Thyroid gland (tissue), 4 donors: Measurements from ENCODE around the gene SLC35E1. TPM values are rescaled to one million over a fixed set of nuclear protein-coding genes. Genes with fewer than 3 reads are reported as not detected.

ENCODE experiments used
- DNase-seq, 2 donors: peaks; one replicate each; pipeline ENCODE4 v3.0.0-alpha.2; 2019
- H3K27ac ChIP-seq, 3 donors: fragments of 200-600 bp; sonication (generic); 1 replicate in 2 of 3; 2 replicates in 1 of 3; pipeline ENCODE4 v1.5.1; 2016 to 2019; ENCODE audit warnings: mild to moderate bottlenecking in 1 of 3, moderate library complexity in 1 of 3
- H3K27me3 ChIP-seq: fragments of 200-600 bp; sonication (generic); one replicate; pipeline ENCODE4 v1.5.1; 2019
- H3K36me3 ChIP-seq, 2 donors: fragments of 200-600 bp; sonication (generic); one replicate each; pipeline ENCODE4 v1.5.1; 2016 to 2019
- H3K4me1 ChIP-seq, 2 donors: fragments of 200-600 bp; sonication (generic); one replicate each; pipeline ENCODE4 v1.5.1; 2017 to 2019
- H3K4me3 ChIP-seq, 3 donors: fragments of 200-600 bp; sonication (generic); replicated peaks in 1 of 3; 1 replicate in 2 of 3; 2 replicates in 1 of 3; pipeline ENCODE4 v1.5.1; 2016; ENCODE audit warnings: mild to moderate bottlenecking in 1 of 3
- H3K9me3 ChIP-seq: fragments of 200-600 bp; sonication (generic); one replicate; pipeline ENCODE4 v1.5.1; 2017
- POLR2A ChIP-seq, 2 donors: fragments of 450-650 bp; IDR thresholded peaks; one replicate each; pipeline ENCODE4 v1.6.1; 2017; ENCODE audit warnings: antibody characterized with exemption in 2 of 2, mild to moderate bottlenecking in 2 of 2, moderate library complexity in 1 of 2
- WGBS, 2 donors: methylation state at CpG; one replicate each; pipeline ENCODE4 v1.1.5; 2017; 5-methylcytosine and 5-hydroxymethylcytosine counted together
- intact Hi-C: fragments of 100-400 bp; cut with DNase I; formaldehyde crosslinking; loops from one replicate; pipeline ENCODE4 v1.15.1; 2023
- total RNA-seq, 4 donors: library from RNA; depleted of rRNA; stranded (reverse); fragments of >200 nt; gene quantifications; one replicate each; pipeline ENCODE4 v1.2.3, GENCODE V29; 2016
- TF ChIP-seq, protein P1 (sequence below), 6 experiments: fragments of 200-600 bp in 3 of 6; fragments of 450-650 bp in 3 of 6; sonication (generic) in 3 of 6; IDR thresholded peaks; one replicate each; pipeline ENCODE4 v1.5.1; 2016 to 2019; ENCODE audit warnings: antibody characterized with exemption in 6 of 6, mild to moderate bottlenecking in 2 of 6, inconsistent platforms in 1 of 6, moderate library complexity in 1 of 6

SLC35E1 gene
- total RNA-seq, 4 donors from 2014 or later = 33.3 to 49.3 (median 38.6) TPM

DNA sequence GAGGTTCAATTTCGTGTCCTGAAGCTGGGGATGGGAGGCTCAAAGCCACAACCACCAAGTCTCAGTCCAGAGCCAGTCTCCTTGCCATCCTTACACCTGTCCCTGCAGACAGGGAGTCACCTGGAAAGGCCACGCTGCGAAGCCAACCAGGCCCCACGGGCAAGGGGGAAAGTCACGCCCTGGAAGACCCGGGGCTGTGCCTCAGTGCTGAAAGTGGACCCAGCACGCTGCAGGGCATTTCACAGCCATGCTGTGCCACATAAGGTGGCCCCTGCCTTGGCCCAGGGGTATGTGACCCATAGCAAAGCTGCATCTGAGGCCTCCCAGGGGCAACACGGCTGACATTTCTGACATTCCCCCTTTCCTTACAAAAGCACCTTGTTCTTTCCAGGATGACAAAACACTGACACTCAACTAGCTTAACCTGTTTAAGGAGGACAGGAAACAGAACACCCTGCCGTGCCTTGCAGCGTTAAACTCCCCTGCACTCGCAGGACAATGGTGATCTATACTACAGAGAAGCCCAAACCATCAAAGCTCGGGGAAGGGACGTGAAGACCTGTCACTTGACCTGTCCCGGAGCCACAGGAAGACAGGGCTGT, 44.8 kb downstream of the SLC35E1 start:
- Histone ChIP-seq H3K4me3 (no peak overlapping the region), H3K27me3 (no peaks in the 10 kb centered on the region), H3K9me3 (no peaks in the 10 kb centered on the region), H3K27ac (no peak overlapping the region), H3K4me1 (no peaks in the 10 kb centered on the region), H3K36me3 (peaks cover 90 to 95% of the 10 kb centered on the region in 2 donors)
- 78 to 81% methylated on average over 12 to 14 of the region's 14 CpGs for WGBS, 2 donors
- no peak for DNase-seq
- intact Hi-C loops = no loop called here
- no peak for TF ChIP-seq POLR2A (IDR thresholded peaks at IDR 0.05)
- TF ChIP-seq, protein P1, sequence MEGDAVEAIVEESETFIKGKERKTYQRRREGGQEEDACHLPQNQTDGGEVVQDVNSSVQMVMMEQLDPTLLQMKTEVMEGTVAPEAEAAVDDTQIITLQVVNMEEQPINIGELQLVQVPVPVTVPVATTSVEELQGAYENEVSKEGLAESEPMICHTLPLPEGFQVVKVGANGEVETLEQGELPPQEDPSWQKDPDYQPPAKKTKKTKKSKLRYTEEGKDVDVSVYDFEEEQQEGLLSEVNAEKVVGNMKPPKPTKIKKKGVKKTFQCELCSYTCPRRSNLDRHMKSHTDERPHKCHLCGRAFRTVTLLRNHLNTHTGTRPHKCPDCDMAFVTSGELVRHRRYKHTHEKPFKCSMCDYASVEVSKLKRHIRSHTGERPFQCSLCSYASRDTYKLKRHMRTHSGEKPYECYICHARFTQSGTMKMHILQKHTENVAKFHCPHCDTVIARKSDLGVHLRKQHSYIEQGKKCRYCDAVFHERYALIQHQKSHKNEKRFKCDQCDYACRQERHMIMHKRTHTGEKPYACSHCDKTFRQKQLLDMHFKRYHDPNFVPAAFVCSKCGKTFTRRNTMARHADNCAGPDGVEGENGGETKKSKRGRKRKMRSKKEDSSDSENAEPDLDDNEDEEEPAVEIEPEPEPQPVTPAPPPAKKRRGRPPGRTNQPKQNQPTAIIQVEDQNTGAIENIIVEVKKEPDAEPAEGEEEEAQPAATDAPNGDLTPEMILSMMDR (IDR thresholded peaks at IDR 0.05) = no peak

DNA sequence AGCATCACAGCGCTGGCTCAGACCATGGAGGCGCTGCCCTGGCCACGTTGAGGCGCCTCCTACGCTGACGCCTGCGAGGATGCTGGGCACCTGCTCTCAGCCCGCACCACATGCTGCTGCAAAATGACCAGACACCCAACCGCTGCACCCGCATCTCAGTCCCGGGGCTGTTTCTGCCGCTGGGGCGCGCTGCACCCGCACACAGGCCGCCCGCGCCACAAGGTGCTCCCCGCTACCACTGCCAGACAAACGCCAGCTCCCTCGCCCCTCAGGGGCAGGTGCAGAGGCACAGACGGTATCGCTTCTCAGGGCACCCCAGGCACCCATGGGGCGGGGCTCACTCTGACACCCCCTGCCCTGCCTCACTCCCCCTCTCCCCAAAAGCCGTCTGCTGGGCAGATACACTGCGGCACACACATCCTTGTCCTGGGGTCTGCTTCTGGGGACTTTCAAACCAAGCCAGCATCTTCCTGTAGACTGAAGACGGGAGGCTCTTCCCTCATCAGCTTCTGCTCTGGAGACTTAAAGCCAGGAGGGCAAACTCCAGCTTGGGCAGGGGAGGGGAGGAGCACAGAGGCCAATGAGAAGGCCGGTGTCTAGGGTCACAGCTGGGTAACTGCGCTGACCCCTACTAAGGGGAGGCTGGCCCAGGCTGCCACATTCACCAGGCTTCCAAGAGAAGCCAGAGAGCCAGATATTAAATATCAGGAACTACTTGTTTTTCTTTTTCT, 46.3 kb downstream of the SLC35E1 start:
- Histone ChIP-seq H3K4me3 (no peak overlapping the region), H3K36me3 (peaks cover 87 to 91% of the 10 kb centered on the region in 2 donors), H3K9me3 (no peaks in the 10 kb centered on the region), H3K4me1 (no peaks in the 10 kb centered on the region), H3K27me3 (no peaks in the 10 kb centered on the region), H3K27ac (no peak overlapping the region)
- no peak for DNase-seq
- 94 to 98% methylated on average over 20 of the region's 29 CpGs for WGBS, 2 donors
- TF ChIP-seq POLR2A (IDR thresholded peaks at IDR 0.05) = no peak
- TF ChIP-seq, protein P1 (IDR thresholded peaks at IDR 0.05) = no peak
- intact Hi-C loops = no loop called here

DNA sequence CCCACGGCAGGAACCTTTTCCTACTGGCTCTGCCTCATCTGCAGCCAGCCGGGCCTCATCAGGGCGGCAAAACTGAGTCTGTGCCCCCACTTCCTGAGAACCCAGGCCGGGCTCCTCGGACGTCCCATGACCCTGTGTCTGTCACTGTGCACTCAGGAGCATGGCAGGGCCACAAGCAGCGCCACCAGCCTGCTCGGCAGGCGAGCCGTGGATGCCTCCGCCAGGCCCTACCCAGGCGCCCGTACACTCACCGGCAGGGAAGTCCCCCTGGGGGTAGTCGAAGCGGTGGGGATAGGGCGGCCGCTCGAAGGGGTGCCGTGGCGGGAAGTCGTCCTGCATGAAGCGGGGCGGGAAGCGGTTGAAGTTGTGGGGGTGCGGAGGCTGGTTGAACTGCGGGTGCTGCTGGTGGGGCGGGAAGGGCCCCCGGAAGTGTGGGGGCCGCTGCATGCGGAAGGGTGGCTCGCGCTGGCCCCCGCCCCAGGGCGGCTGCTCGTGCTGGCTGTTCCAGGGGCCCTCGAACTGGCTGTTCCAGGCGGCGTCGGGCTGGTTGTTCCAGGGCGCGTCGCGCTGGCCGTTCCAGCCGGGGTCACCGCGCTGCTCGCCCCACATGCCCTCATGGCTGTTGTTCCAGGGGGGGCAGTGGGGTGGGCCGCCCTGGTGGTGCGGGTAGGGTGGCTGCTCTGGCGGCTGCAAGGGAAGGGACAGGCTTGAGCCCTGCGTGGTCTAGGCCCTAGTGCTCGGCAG, 47.1 kb downstream of the SLC35E1 start:
- no peaks in the 10 kb centered on the region for H3K4me1 ChIP-seq
- 96% methylated on average over 34 to 48 of the region's 54 CpGs for WGBS, 2 donors
- no peak overlapping the region for H3K4me3 ChIP-seq
- no peak for DNase-seq
- TF ChIP-seq, protein P1 (IDR thresholded peaks at IDR 0.05) = no peak
- no peak for TF ChIP-seq POLR2A (IDR thresholded peaks at IDR 0.05)
- no peaks in the 10 kb centered on the region for H3K27me3 ChIP-seq
- intact Hi-C loops = no loop called here
- no peak overlapping the region for H3K27ac ChIP-seq
- H3K9me3 ChIP-seq = no peaks in the 10 kb centered on the region
- peaks cover 87 to 91% of the 10 kb centered on the region in 2 donors for H3K36me3 ChIP-seq

DNA sequence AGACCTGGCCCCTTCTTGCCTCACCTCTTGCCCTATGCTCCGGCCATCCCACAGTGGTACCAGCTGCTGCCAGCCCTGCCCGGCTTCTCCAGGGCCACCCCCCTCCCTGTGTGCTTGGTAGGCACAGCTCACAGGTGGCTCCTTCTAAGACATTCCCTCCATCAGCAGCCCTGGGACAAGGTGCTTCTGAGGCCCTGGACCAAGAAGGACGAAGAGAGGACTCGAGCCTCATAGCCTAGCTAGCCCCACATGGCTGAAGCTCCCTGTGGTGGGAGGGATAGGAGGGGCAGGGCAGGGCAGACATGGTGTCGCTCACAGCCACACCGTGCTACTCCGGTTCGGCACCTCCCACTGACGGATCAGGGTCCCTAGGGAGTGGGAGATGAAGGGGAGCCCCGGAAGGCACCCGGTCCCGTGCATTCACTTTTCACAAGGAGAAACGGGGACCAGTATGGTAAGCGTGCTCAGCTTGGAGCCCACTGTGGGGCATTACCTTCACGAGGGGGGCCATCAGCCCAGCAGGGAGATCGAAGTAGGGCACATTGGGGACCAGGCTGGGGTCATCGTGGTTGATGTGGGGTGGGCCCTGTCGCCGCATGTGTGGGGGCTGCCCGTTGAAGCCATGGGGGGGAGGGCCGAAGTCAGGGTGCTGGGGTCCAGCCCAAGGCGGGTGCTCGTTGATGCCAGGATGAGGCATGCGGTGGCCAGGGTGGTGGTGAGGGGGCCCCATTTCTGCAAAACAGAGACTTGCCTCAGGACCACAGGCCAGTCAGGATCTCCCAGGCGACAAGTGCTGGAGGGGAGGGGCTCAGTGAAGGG, 49.4 kb downstream of the SLC35E1 start:
- H3K9me3 ChIP-seq = no peaks in the 10 kb centered on the region
- no peak for DNase-seq
- no peak for TF ChIP-seq POLR2A (IDR thresholded peaks at IDR 0.05)
- TF ChIP-seq, protein P1 (IDR thresholded peaks at IDR 0.05) = no peak
- no peaks in the 10 kb centered on the region for H3K27me3 ChIP-seq
- peaks cover 86 to 91% of the 10 kb centered on the region in 2 donors for H3K36me3 ChIP-seq
- H3K4me3 ChIP-seq = no peak overlapping the region
- WGBS, 2 donors = 92 to 96% methylated on average over 13 to 23 of the region's 25 CpGs
- no peaks in the 10 kb centered on the region for H3K4me1 ChIP-seq
- no peak overlapping the region for H3K27ac ChIP-seq
- intact Hi-C loops = no loop called here
